Mononuclear cell (primary cell): Measurements from ENCODE around the gene ZNF599. TPM values are rescaled to one million over a fixed set of nuclear protein-coding genes. Genes with fewer than 3 reads are reported as not detected.
A peak's percentile ranks its signal among the peaks of the same experiment; 100 is the strongest.

ENCODE experiments used
- H3K27me3 ChIP-seq: 2 replicates; pipeline ENCODE4 v1.6.0; 2011; ENCODE audit warnings: low read length, control low read depth; ENCODE audit not compliant: insufficient read depth
- H3K4me1 ChIP-seq: 2 replicates; pipeline ENCODE4 v1.5.1; 2011; ENCODE audit warnings: mild to moderate bottlenecking, low read length, control low read depth; ENCODE audit not compliant: insufficient read depth
- H3K4me3 ChIP-seq: 2 replicates; pipeline ENCODE4 v1.5.1; 2011; ENCODE audit warnings: mild to moderate bottlenecking, low read length, moderate library complexity
- H3K9me3 ChIP-seq: 2 replicates; pipeline ENCODE4 v1.5.1; 2011; ENCODE audit warnings: low read depth, mild to moderate bottlenecking, control low read depth, low read length
- total RNA-seq: library from RNA; depleted of rRNA; stranded (reverse); fragments of >200 nt; gene quantifications from one replicate; pipeline ENCODE4 v1.2.3, GENCODE V29; 2012

Gene ZNF599
- total RNA-seq, 1 donor, result 2.3 TPM

DNA sequence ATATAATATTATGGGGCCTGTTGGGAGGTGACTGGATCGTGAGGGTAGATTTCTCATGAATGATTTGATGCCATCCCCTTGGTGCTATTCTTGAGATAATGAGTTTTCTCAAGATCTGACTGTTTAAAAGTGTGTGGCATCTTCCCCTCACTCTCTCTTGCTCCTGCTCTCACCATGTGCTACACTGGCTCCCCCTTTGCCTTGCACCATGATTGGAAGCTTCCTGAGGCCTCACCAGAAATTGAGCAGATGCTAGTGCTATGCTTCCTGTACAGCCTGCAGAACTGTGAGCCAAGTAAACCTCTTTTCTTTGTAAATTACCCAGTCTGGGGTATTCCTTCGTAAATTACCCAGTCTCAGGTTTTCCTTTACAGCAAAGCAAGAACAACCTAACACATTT, 1.8 kb upstream of the ZNF599 start:
- Histone ChIP-seq H3K4me1 (peaks cover 15% of the 10 kb centered on the region), H3K9me3 (no peaks in the 10 kb centered on the region), H3K4me3 (no peak overlapping the region), H3K27me3 (peaks cover 8% of the 10 kb centered on the region)

DNA sequence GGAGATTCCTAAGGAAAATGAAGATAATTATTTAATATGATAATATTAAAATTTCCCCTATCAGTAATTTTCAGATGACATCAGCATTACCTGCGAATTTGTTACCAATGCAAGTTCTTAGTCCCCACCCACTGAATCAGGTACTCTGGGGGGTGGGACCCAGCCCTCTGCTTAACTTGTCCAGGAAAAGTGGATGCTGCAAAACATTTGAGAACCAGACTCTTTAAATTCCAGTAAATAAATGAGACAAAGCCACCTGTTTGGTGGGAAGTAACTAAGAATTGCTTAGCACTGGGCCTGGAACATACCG, 495 bp upstream of the ZNF599 start:
- no peaks in the 10 kb centered on the region for H3K9me3 ChIP-seq
- peaks cover 8% of the 10 kb centered on the region for H3K27me3 ChIP-seq
- no peak overlapping the region for H3K4me3 ChIP-seq
- H3K4me1 ChIP-seq, result peaks cover 15% of the 10 kb centered on the region

DNA sequence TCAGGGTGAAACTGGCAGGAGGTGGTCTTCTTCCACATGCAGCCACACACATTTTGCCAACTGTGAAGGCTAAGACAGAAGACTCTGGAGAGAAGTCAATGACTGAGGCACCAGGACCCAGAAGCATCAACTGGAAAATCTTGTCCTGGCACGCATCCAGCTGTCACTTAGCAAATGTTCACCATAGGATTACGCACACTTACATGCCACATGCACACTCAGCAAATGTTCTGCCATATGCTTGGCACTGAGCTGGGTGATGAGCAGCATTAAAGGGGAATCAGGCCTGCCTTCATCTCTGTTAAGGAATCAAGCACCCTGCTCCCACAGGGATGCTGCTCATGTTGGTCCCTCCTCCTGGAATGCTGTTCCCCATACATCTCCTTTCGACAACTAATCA, 5.1 kb downstream of the ZNF599 start:
- Histone ChIP-seq H3K9me3 (peaks cover 13% of the 10 kb centered on the region), H3K27me3 (no peaks in the 10 kb centered on the region), H3K4me1 (peaks cover 10% of the 10 kb centered on the region), H3K4me3 (no peak overlapping the region)

DNA sequence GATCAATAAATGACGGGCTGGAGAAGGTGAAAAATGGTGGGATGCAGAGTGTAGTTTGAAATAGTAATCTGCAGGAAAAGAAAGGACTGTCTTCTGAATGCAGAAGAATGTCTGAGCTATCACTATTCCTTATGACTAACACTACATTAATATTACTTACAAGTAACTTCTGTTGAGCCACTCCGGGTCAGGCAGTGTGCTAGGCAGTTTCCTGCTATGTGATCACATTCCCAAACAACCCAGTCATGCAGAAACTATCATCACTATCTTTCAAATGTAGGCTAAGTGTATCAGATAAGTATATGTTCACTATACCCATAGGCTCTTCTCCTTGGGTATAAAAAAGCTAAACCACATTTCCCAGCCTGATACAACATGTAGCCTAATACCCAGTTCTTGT, 6.6 kb downstream of the ZNF599 start:
- Histone ChIP-seq H3K27me3 (no peaks in the 10 kb centered on the region), H3K9me3 (peaks cover 29% of the 10 kb centered on the region), H3K4me1 (no peaks in the 10 kb centered on the region), H3K4me3 (no peak overlapping the region)

DNA sequence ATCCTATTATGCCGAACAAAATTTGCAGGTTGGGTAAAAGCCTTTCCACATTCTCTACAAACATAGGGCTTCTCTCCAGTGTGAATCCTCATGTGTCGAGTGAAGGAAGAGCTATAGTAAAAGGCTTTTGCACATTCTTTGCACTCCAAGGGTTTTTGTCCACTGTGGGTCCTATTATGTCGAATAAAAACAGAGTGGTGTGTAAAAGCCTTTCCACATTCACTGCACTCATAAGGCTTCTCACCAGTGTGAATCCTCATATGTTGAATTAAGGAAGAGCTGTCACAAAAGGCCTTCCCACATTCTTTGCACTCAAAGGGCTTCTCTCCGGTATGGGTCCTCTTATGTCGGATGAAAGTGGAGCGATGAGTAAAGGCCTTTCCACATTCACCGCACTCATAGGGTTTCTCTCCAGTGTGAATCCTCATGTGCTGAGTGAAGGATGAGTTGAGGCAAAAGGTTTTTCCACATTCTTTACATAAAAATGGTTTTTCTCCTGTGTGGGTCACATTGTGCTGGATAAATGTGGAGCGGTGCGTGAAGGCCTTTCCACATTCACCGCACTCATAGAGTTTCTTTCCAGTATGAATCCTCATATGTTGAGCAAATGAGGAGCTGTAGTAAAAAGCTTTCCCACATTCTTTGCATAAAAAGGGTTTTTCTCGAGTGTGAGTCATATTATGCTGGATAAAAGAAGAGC, 13.6 kb downstream of the ZNF599 start:
- H3K9me3 ChIP-seq, result peaks cover 92% of the 10 kb centered on the region
- no peak overlapping the region for H3K4me3 ChIP-seq
- H3K4me1 ChIP-seq, result no peaks in the 10 kb centered on the region
- H3K27me3 ChIP-seq, result no peaks in the 10 kb centered on the region

DNA sequence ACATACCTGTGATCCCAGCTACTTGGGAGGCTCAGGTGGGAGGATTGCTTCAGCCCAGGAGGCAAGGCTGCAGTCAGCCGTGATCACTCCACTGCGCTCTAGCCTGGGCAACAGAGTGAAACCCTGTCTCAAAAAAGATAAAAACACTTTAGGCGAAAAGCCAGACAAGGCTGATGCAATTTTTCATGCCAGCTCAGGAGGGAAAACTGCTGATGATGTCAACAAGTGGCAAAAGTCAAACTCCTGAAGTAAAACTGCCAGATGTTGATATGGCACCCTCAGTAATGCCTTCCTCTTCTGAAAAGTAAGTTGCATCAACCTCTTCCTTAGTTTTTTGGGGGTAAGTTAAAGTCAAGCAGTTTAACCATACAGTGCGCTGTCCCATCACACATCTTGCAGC, 15.6 kb downstream of the ZNF599 start:
- Histone ChIP-seq H3K27me3 (no peaks in the 10 kb centered on the region), H3K9me3 (peaks cover 85% of the 10 kb centered on the region), H3K4me3 (no peak overlapping the region), H3K4me1 (no peaks in the 10 kb centered on the region)

DNA sequence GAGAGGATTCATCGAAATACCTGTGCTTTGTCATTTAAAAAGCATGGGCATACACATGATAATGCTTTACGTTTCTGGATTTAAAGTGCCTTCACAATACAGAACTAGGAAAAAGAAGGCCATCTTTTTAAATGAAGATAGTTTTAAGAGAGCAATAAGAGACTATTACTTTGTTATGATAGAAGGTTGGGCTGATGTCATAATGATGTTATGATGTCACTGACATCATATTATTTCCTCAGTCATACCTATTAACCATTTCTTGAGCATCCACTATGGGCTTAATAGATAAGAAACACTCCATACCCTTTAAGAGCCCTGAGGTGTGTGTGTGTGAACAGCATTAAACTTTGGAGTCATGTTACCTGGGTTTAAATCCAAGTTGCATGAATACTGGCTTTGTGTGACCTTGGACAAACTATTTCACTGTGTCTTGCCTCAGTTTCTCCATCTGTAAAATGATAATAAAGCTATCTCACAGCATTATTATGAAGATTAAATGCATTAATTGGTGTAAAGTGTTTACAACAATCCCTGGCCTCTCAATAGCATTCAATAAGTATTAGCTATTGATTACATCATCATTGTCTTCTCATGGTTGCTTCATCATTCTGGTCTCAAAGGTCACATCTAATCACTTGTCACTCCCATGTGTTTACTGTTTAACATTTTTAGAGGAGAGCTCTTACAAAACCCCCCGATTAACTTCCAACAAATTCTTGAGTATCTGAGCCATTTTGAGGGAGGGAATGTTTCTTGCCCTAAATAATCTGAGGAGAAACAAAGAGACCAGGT, 27.9 kb downstream of the ZNF599 start:
- H3K9me3 ChIP-seq, result peaks cover 47% of the 10 kb centered on the region

DNA sequence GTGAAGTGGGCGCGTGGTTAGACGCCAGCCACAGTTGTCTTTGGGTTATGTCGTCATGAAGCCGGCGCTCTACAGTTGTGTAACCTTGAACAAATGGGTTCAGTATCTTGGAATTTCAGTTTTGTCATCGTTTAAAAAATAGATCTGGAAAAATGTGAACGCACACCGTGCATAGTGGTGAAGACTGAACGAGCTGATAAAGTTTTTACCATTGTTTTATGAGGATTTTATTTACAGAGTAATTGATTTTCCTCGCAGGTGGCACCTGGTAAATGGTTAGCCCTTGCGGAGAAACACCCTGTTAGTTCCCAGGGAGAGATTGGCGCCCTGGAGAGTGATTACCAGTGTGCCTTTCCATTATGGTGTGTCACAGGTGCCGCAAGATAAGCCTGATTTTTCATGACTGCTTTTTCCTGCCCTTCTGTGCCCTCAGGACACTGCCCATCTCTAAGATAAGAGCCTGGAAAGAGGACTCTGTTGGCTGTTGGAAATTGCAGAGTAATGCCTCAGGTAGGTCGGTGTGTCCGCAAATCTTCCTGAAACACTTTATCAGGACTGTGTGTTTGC, 38.4 kb downstream of the ZNF599 start:
- Histone ChIP-seq H3K27me3 (no peaks in the 10 kb centered on the region), H3K4me3 (peak overlapping the region; percentile 80), H3K4me1 (peaks cover 21% of the 10 kb centered on the region), H3K9me3 (peaks cover 7% of the 10 kb centered on the region)

More for the DNA sequence above, 27.9 kb downstream of the ZNF599 start:
- Histone ChIP-seq H3K4me3 (no peak overlapping the region), H3K27me3 (no peaks in the 10 kb centered on the region), H3K4me1 (no peaks in the 10 kb centered on the region)

DNA sequence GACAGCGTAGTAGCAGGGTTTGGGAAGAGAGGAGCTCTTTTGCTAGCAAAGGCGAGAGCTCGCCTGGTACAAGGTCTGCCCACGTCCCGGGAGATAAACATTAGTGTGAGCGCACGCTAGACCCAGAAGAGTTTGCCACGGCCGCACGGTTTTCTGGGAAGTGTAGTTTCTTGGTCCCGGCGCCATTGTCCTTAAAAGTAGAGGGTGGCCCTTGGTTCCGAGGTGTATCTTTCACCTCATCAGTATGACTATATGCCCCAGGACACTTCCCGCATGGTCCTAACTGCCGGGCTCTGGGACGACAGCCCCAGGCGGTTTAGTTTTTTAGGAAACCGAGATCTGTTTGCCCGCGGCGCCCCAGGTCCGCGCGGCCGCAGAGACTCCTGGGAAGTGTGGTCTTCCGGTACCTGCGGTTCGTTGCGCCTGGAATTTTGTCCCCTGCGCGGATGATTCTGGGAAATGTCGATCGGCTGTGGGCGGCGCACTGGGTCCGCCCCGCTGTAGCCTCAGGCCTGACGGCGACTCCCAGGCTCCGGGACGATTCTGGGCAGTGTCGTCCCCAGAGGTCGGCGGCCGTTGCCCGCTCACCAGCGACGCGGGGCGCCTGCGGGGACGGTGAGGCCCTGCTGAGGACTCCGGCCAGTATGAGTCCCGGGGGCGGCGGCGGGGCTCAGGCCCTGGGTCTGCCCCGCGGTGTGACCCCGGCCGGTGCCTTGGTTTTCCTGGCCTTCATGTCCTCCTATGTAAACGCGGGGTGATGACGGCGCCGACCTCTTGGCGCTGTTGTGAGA, 39.1 kb downstream of the ZNF599 start, which contains the start of gene ZNF181:
ZNF181 (plus strand) TSS at position 498 of the 791 bp plus-strand sequence. CDS start 795 bp downstream, outside the sequence.
- peaks cover under 1% of the 10 kb centered on the region for H3K9me3 ChIP-seq
- H3K4me3 ChIP-seq, result peak within 1 kb of the TSS; percentile 80

DNA sequence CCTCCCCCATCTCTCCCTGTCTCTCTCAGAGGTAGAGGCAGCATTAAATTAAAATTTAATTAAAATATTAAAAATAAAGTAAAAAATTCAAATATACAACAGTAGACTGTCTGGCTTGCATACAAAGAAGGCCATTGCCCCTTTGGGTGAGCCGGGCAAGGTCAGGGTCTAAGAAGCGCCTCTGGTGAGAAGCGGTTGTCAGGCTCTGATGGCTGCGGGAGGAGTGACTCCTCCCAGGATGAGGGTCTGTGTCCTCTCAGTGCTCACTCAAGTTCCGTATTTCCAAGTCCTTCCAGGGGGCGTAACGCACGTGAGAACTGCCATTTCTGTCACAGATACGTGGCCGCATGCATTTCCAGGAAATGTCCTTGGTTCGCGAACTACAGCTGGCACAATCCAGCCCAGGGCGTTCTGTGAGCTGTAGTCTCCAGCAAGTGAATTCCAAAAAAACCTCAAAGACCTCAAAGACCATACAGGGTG, 39.7 kb downstream of the ZNF599 start:
- Histone ChIP-seq H3K9me3 (no peaks in the 10 kb centered on the region), H3K4me3 (peak overlapping the region; percentile 80), H3K27me3 (no peaks in the 10 kb centered on the region), H3K4me1 (peaks cover 21% of the 10 kb centered on the region)

More for the DNA sequence above, 39.1 kb downstream of the ZNF599 start, which contains the start of gene ZNF181:
- Histone ChIP-seq H3K27me3 (no peaks in the 10 kb centered on the region), H3K4me1 (peaks cover 21% of the 10 kb centered on the region)

DNA sequence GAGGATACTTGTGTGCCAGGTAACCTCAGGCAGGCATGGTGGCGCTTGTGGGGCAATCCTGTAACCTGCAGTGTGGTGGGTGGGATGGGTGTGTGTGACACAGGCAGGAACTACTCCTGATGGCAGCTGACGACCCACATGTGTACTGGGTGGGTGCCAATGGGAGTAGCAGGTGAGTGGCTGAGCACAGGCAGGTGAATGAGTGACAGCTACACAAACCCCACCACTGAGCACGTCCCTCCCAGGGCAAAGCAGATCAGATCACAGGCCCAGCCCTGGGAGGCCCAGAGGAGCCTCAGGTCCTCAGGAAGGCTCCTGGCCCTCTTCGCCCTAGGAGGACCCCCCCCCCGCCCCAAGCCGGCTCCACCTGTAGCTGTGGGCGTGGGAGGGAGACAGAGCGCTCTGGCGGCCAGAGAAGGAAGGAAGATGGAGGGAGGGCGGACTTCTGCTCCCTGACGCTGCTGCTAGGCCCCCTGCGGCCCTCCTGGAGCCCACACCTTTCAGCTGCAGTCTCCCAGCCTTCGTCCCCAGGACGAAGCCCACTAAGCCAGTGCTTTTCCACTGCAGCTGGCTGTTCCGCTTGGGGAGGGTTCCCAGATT, 40.3 kb downstream of the ZNF599 start:
- Histone ChIP-seq H3K4me1 (peaks cover 21% of the 10 kb centered on the region), H3K27me3 (peaks cover under 1% of the 10 kb centered on the region), H3K9me3 (no peaks in the 10 kb centered on the region), H3K4me3 (peak overlapping the region; percentile 80)

DNA sequence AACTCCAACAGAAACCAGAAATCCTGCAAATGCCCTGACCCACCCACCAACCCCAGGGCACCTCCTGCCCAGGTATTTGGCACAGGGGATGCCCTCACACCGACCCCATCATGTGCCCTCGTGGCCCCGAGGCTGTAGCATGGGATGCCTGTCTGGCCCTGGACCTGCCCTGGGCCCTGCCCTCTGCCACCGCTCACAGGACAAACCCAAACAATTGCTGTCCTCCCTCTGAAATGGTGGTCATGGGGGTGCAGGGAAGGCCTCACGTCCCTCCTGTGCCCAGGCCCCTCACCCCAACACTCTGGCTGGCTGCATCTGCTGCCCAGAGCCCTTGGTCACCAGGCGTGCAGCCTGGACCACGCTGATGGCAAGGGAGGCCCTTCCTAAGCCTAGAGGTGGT, 41.1 kb downstream of the ZNF599 start:
- peaks cover 2% of the 10 kb centered on the region for H3K27me3 ChIP-seq
- H3K9me3 ChIP-seq, result no peaks in the 10 kb centered on the region
- H3K4me3 ChIP-seq, result no peak overlapping the region
- H3K4me1 ChIP-seq, result peaks cover 21% of the 10 kb centered on the region

DNA sequence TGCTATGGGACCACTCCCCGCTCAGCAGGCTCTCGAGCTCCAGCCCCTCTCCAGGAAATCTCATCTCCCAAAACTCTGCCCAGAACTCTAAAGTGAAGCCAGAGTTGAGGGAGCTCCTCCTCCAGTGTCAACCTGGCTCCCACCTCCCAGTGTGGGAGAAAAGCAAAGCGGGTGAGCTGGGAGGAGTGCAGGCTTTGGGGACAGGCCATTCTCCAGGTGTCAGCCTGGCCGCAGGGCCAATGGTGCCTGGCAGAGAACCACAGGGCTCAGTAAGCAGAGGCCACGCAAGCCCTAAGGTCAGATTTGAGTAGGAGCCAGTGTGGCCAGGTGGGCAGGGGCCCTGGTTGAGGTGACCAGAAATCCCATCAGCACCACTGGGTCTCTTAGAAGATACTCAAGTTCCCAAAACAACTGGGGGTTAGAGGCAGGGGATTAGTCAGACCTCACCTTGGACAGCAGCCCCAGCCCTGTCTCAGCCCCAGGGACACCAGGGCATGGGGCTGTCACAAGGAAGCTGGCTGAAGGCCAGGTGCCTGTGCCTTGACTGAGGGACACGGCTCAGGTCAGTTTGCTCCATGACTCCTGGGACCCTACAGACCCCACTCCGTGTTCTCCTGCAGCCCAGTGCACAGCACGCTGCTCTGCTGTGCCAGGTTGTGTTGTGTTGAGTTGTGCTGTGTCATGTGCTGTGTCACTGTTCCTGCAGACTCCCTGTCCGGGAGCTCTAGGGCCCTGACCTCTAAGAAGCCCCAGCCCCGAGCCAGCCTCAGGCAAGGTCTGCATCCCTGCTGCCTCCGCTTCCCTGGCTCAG, 41.8 kb downstream of the ZNF599 start:
- Histone ChIP-seq H3K4me3 (no peak overlapping the region), H3K4me1 (peaks cover 21% of the 10 kb centered on the region), H3K9me3 (no peaks in the 10 kb centered on the region), H3K27me3 (peaks cover 5% of the 10 kb centered on the region)

DNA sequence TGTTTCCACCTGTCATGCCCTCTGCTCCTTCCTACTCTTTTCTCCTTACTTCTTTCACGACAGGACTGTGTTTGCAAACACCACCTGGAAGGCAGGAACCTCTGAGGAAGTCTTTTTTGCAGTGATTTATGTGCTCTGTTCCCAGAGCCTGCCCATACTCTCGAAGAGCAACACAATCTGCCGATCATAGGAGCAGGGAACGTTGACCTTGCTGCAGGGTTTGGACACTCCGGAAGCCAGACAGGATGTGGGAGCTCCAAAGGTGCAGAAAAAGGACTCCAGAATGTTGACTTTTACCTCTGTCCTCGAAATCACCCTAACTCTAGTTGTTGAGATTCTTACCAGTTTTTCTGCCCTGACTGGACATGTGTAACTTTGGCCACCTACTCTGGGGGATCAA, 47.6 kb downstream of the ZNF599 start:
- H3K9me3 ChIP-seq, result no peaks in the 10 kb centered on the region
- H3K4me3 ChIP-seq, result no peak overlapping the region
- H3K4me1 ChIP-seq, result no peaks in the 10 kb centered on the region
- H3K27me3 ChIP-seq, result peaks cover 5% of the 10 kb centered on the region
